GM23338 (cell line): ENCODE results near the gene PINK1. TPM values are rescaled to one million over a fixed set of nuclear protein-coding genes. Genes with fewer than 3 reads are reported as not detected.

Source experiments
- ATAC-seq: fragments of 200-7000 bp; cut with Tn5 transposase; 3 replicates; pipeline ENCODE4 v1.9.1; 2020
- DNase-seq: peaks from one replicate; pipeline ENCODE4 v3.0.0-alpha.2; 2015; ENCODE audit warnings: low spot score
- H2AFZ ChIP-seq: fragments of 200-600 bp; sonication (generic); 2 replicates; pipeline ENCODE4 v1.8.0; 2016; ENCODE audit warnings: antibody characterized with exemption, mild to moderate bottlenecking, moderate library complexity
- H3F3A ChIP-seq: fragments of 200-600 bp; sonication (generic); replicated peaks from 2 replicates; pipeline ENCODE4 v1.8.0; 2017; ENCODE audit warnings: antibody characterized with exemption, mixed run types, low read depth
- H3K27ac ChIP-seq: fragments of 200-600 bp; sonication (generic); 2 replicates; pipeline ENCODE4 v1.6.1; 2016; ENCODE audit warnings: low read depth
- H3K27me3 ChIP-seq: fragments of 200-600 bp; sonication (generic); 2 replicates; pipeline ENCODE4 v1.8.0; 2016; ENCODE audit warnings: mild to moderate bottlenecking, mixed run types, moderate library complexity; ENCODE audit not compliant: insufficient read depth
- H3K36me3 ChIP-seq: fragments of 200-600 bp; sonication (generic); 2 replicates; pipeline ENCODE4 v1.8.0; 2016; ENCODE audit warnings: mild to moderate bottlenecking; ENCODE audit not compliant: insufficient read depth
- H3K4me1 ChIP-seq: fragments of 200-600 bp; sonication (generic); 2 replicates; pipeline ENCODE4 v1.8.0; 2016; ENCODE audit warnings: mild to moderate bottlenecking, moderate library complexity; ENCODE audit not compliant: insufficient read depth
- H3K4me2 ChIP-seq: fragments of 200-600 bp; sonication (generic); 2 replicates; pipeline ENCODE4 v1.7.1; 2017; ENCODE audit warnings: mixed run types
- H3K4me3 ChIP-seq: fragments of 200-600 bp; sonication (generic); 2 replicates; pipeline ENCODE4 v1.6.1; 2016; ENCODE audit warnings: mixed run types
- H3K79me2 ChIP-seq: fragments of 200-600 bp; sonication (generic); replicated peaks from 2 replicates; pipeline ENCODE4 v1.8.0; 2017; ENCODE audit warnings: mild to moderate bottlenecking; ENCODE audit not compliant: insufficient read depth
- H3K9me2 ChIP-seq: fragments of 200-600 bp; sonication (generic); 2 replicates; pipeline ENCODE4 v1.8.0; 2017; ENCODE audit not compliant: insufficient read depth
- H4K20me1 ChIP-seq: fragments of 200-600 bp; sonication (generic); replicated peaks from 2 replicates; pipeline ENCODE4 v1.8.0; 2017; ENCODE audit warnings: mild to moderate bottlenecking; ENCODE audit not compliant: insufficient read depth
- H3K27ac Mint-ChIP-seq: 2 replicates; pipeline ENCODE4 v1.8.0; 2020; ENCODE audit warnings: inconsistent platforms, mild to moderate bottlenecking, moderate library complexity, mixed read lengths
- H3K27me3 Mint-ChIP-seq: 3 replicates; pipeline ENCODE4 v1.8.0; 2022; ENCODE audit warnings: low read depth, mild to moderate bottlenecking, moderate library complexity, mixed read lengths, inconsistent platforms; ENCODE audit not compliant: insufficient read depth, poor library complexity
- H3K36me3 Mint-ChIP-seq: 3 replicates; pipeline ENCODE4 v1.8.0; 2021; ENCODE audit warnings: low read depth, mild to moderate bottlenecking, inconsistent platforms, moderate library complexity, mixed read lengths
- H3K4me1 Mint-ChIP-seq: 3 replicates; pipeline ENCODE4 v1.8.0; 2020; ENCODE audit warnings: mild to moderate bottlenecking, inconsistent platforms, mixed read lengths
- H3K4me3 Mint-ChIP-seq: 3 replicates; pipeline ENCODE4 v1.8.0; 2021; ENCODE audit warnings: moderate library complexity, mild to moderate bottlenecking, inconsistent platforms, mixed read lengths
- H3K9me3 Mint-ChIP-seq: 3 replicates; pipeline ENCODE4 v1.8.0; 2020; ENCODE audit warnings: moderate library complexity, mild to moderate bottlenecking, inconsistent platforms, mixed read lengths
- CREB1 ChIP-seq: fragments of 250-450 bp; sonication (Bioruptor Pico); IDR thresholded peaks from 2 replicates; pipeline ENCODE4 v1.5.0; 2020; ENCODE audit warnings: low read depth, mild to moderate bottlenecking, moderate library complexity
- ETS1 ChIP-seq: IDR thresholded peaks from 2 replicates; pipeline ENCODE4 v1.6.1; 2016; ENCODE audit warnings: antibody characterized with exemption
- EZH2 ChIP-seq: fragments of 200-600 bp; sonication (generic); IDR thresholded peaks from one replicate; pipeline ENCODE4 v1.8.0; 2017; ENCODE audit warnings: antibody characterized with exemption, mild to moderate bottlenecking, low read depth; ENCODE audit not compliant: unreplicated experiment
- EZH2phosphoT487 ChIP-seq: fragments of 200-600 bp; sonication (generic); IDR thresholded peaks from one replicate; pipeline ENCODE4 v1.8.1; 2018; ENCODE audit warnings: antibody characterized with exemption; ENCODE audit not compliant: unreplicated experiment
- JUNB ChIP-seq: IDR thresholded peaks from one replicate; pipeline ENCODE4 v1.6.1; 2016; ENCODE audit warnings: antibody characterized with exemption; ENCODE audit not compliant: unreplicated experiment
- STAT1 ChIP-seq: IDR thresholded peaks from one replicate; pipeline ENCODE4 v1.6.1; 2016; ENCODE audit warnings: antibody characterized with exemption; ENCODE audit not compliant: unreplicated experiment
- ZNF114 ChIP-seq: fragments of 250-450 bp; sonication (Bioruptor Pico); IDR thresholded peaks from 2 replicates; pipeline ENCODE4 v1.5.0; 2020; ENCODE audit warnings: mild to moderate bottlenecking, moderate library complexity
- ZNF331 ChIP-seq: fragments of 250-450 bp; sonication (Bioruptor Pico); IDR thresholded peaks from 2 replicates; pipeline ENCODE4 v1.5.0; 2020; ENCODE audit warnings: low read depth, mild to moderate bottlenecking, moderate library complexity
- polyA plus RNA-seq: library from polyadenylated mRNA; unstranded; fragments of >200 nt; fragmentation: Nextera tagmentation; extraction: Ambion mirVana; gene quantifications from 2 replicates; pipeline ENCODE4 v1.2.1, GENCODE V29; 2016
- total RNA-seq: library from RNA; depleted of rRNA; stranded (reverse); fragments of >200 nt; shearing (Covaris generic); gene quantifications from 2 replicates; pipeline ENCODE4 v1.2.3, GENCODE V29; 2014
- TF ChIP-seq, protein P1 (sequence below): fragments of 250-450 bp; sonication (Bioruptor Pico); IDR thresholded peaks from 2 replicates; pipeline ENCODE4 v1.5.0; 2020; ENCODE audit warnings: mild to moderate bottlenecking, moderate library complexity
- TF ChIP-seq, protein P2 (sequence below), 2 experiments: fragments of 200-600 bp in 1 of 2; sonication (generic) in 1 of 2; conservative IDR thresholded peaks; 2 replicates each; pipeline versions ENCODE4 v1.5.1 to v1.6.1; 2016 to 2017; ENCODE audit warnings: antibody characterized with exemption in 2 of 2, low read depth in 2 of 2, mild to moderate bottlenecking in 2 of 2, moderate library complexity in 1 of 2

Gene PINK1
- total and polyA plus RNA-seq, 2 experiments from 2014 or later = 20.8 to 42.7 TPM

DNA sequence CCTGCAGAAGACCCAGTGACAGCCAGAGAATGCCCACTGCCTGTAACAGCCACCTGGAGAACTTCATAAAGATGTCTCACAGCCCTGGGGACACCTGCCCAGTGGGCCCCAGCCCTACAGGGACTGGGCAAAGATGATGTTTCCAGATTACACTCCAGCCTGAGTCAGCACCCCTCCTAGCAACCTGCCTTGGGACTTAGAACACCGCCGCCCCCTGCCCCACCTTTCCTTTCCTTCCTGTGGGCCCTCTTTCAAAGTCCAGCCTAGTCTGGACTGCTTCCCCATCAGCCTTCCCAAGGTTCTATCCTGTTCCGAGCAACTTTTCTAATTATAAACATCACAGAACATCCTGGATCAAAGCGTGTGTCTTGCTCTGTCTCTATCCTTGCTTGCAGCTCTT, 14.7 kb upstream of the PINK1 start:
- Mint-ChIP-seq H3K4me3 (no peak overlapping the region), H3K27me3 (peaks cover 4% of the 10 kb centered on the region), H3K36me3 (no peaks in the 10 kb centered on the region), H3K9me3 (no peaks in the 10 kb centered on the region; the same call in 2 of the 3 replicates), H3K27ac (no peak overlapping the region), H3K4me1 (peaks cover 17% of the 10 kb centered on the region)
- Histone ChIP-seq H3K79me2 (no peaks in the 10 kb centered on the region), H3K36me3 (no peaks in the 10 kb centered on the region), H3K9me2 (no peaks in the 10 kb centered on the region), H3K4me1 (peaks cover 9% of the 10 kb centered on the region; the same call in 1 of the 2 replicates), H3K27me3 (no peaks in the 10 kb centered on the region), H3K4me2 (no peak overlapping the region), H3F3A (peaks cover 4% of the 10 kb centered on the region; the same call in 1 of the 2 replicates), H3K27ac (no peak overlapping the region), H2AFZ (no peak overlapping the region), H4K20me1 (no peaks in the 10 kb centered on the region), H3K4me3 (no peak overlapping the region)
- ATAC-seq = no peak
- TF ChIP-seq, protein P1, sequence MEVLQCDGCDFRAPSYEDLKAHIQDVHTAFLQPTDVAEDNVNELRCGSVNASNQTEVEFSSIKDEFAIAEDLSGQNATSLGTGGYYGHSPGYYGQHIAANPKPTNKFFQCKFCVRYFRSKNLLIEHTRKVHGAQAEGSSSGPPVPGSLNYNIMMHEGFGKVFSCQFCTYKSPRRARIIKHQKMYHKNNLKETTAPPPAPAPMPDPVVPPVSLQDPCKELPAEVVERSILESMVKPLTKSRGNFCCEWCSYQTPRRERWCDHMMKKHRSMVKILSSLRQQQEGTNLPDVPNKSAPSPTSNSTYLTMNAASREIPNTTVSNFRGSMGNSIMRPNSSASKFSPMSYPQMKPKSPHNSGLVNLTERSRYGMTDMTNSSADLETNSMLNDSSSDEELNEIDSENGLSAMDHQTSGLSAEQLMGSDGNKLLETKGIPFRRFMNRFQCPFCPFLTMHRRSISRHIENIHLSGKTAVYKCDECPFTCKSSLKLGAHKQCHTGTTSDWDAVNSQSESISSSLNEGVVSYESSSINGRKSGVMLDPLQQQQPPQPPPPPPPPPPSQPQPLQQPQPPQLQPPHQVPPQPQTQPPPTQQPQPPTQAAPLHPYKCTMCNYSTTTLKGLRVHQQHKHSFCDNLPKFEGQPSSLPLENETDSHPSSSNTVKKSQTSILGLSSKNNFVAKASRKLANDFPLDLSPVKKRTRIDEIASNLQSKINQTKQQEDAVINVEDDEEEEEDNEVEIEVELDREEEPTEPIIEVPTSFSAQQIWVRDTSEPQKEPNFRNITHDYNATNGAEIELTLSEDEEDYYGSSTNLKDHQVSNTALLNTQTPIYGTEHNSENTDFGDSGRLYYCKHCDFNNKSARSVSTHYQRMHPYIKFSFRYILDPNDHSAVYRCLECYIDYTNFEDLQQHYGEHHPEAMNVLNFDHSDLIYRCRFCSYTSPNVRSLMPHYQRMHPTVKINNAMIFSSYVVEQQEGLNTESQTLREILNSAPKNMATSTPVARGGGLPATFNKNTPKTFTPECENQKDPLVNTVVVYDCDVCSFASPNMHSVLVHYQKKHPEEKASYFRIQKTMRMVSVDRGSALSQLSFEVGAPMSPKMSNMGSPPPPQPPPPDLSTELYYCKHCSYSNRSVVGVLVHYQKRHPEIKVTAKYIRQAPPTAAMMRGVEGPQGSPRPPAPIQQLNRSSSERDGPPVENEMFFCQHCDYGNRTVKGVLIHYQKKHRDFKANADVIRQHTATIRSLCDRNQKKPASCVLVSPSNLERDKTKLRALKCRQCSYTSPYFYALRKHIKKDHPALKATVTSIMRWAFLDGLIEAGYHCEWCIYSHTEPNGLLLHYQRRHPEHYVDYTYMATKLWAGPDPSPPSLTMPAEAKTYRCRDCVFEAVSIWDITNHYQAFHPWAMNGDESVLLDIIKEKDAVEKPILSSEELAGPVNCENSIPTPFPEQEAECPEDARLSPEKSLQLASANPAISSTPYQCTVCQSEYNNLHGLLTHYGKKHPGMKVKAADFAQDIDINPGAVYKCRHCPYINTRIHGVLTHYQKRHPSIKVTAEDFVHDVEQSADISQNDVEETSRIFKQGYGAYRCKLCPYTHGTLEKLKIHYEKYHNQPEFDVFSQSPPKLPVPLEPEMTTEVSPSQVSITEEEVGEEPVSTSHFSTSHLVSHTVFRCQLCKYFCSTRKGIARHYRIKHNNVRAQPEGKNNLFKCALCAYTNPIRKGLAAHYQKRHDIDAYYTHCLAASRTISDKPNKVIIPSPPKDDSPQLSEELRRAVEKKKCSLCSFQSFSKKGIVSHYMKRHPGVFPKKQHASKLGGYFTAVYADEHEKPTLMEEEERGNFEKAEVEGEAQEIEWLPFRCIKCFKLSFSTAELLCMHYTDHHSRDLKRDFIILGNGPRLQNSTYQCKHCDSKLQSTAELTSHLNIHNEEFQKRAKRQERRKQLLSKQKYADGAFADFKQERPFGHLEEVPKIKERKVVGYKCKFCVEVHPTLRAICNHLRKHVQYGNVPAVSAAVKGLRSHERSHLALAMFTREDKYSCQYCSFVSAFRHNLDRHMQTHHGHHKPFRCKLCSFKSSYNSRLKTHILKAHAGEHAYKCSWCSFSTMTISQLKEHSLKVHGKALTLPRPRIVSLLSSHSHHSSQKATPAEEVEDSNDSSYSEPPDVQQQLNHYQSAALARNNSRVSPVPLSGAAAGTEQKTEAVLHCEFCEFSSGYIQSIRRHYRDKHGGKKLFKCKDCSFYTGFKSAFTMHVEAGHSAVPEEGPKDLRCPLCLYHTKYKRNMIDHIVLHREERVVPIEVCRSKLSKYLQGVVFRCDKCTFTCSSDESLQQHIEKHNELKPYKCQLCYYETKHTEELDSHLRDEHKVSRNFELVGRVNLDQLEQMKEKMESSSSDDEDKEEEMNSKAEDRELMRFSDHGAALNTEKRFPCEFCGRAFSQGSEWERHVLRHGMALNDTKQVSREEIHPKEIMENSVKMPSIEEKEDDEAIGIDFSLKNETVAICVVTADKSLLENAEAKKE (CRISPR knock-in tag) = no peak
- no peak for TF ChIP-seq ETS1
- TF ChIP-seq, protein P2, sequence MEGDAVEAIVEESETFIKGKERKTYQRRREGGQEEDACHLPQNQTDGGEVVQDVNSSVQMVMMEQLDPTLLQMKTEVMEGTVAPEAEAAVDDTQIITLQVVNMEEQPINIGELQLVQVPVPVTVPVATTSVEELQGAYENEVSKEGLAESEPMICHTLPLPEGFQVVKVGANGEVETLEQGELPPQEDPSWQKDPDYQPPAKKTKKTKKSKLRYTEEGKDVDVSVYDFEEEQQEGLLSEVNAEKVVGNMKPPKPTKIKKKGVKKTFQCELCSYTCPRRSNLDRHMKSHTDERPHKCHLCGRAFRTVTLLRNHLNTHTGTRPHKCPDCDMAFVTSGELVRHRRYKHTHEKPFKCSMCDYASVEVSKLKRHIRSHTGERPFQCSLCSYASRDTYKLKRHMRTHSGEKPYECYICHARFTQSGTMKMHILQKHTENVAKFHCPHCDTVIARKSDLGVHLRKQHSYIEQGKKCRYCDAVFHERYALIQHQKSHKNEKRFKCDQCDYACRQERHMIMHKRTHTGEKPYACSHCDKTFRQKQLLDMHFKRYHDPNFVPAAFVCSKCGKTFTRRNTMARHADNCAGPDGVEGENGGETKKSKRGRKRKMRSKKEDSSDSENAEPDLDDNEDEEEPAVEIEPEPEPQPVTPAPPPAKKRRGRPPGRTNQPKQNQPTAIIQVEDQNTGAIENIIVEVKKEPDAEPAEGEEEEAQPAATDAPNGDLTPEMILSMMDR (conservative IDR thresholded peaks at IDR 0.05; ENCODE audit: low read depth in 2 of 2) = no peak
- TF ChIP-seq STAT1 = no peak
- TF ChIP-seq ZNF114 (CRISPR knock-in tag) = no peak
- no peak for TF ChIP-seq EZH2phosphoT487
- TF ChIP-seq CREB1 (CRISPR knock-in tag) = no peak
- TF ChIP-seq JUNB = no peak
- TF ChIP-seq ZNF331 (CRISPR knock-in tag) = no peak
- TF ChIP-seq EZH2 = no peak
- DNase-seq = no peak
